ENCODE measurements around the gene SLC22A9. TPM values are rescaled to one million over a fixed set of nuclear protein-coding genes. Genes with fewer than 3 reads are reported as not detected.
A peak's percentile ranks its signal among the peaks of the same experiment; 100 is the strongest.

The SLC22A9 gene
- total RNA-seq, 1 experiment from 2014 or later, result not detected

GRCh38 chr11:63444160-63444559, 74.6 kb downstream of the SLC22A9 start:
- DNase-seq (ENCODE audit: low spot score), result no peak

- DNase-seq (ENCODE audit: low spot score), result no peak
Measured at GRCh38 chr11:63445118-63445517, 75.5 kb downstream of the SLC22A9 start.

- peak; percentile 22 for DNase-seq (ENCODE audit: low spot score)
Measured at GRCh38 chr11:63445720-63446119, 76.1 kb downstream of the SLC22A9 start.

GRCh38 chr11:63448646-63449045, 79.1 kb downstream of the SLC22A9 start:
- no peak for DNase-seq (ENCODE audit: low spot score)

- DNase-seq (ENCODE audit: low spot score), result peak; percentile 15
Measured at GRCh38 chr11:63459586-63459985, 90.0 kb downstream of the SLC22A9 start.

Other genes starting within 250 kb of the SLC22A9 start
- not detected in 2 replicates for gene SLC22A24, start 225.6 kb upstream of the SLC22A9 start, total RNA-seq (2014; rRNA removed; shearing (Covaris generic))
- gene SLC22A25, start 126.2 kb upstream of the SLC22A9 start, total RNA-seq (2014; rRNA removed; shearing (Covaris generic)), result not detected in 2 replicates
- not detected in 2 replicates for gene PLAAT5, start 121.4 kb downstream of the SLC22A9 start, total RNA-seq (2014; rRNA removed; shearing (Covaris generic))
- not detected in 2 replicates for gene LGALS12, start 136.3 kb downstream of the SLC22A9 start, total RNA-seq (2014; rRNA removed; shearing (Covaris generic))
- 11.9 and 22.4 TPM in 2 replicates for gene PLAAT4, start 167.0 kb downstream of the SLC22A9 start, total RNA-seq (2014; rRNA removed; shearing (Covaris generic))
- 0.28 TPM in 1 of 2 replicates, not detected in the other for gene PLAAT2, start 193.6 kb downstream of the SLC22A9 start, total RNA-seq (2014; rRNA removed; shearing (Covaris generic))
- 45.4 and 60.1 TPM in 2 replicates for gene PLAAT3, start 244.6 kb downstream of the SLC22A9 start, total RNA-seq (2014; rRNA removed; shearing (Covaris generic))

Measured in A172 (cell line).